Measurements from ENCODE around the gene YIPF2. TPM values are rescaled to one million over a fixed set of nuclear protein-coding genes. Genes with fewer than 3 reads are reported as not detected.
A peak's percentile ranks its signal among the peaks of the same experiment; 100 is the strongest.

Gene YIPF2
- total RNA-seq, 2 donors from 2014 or later: 57.8 to 64.8 TPM

DNA sequence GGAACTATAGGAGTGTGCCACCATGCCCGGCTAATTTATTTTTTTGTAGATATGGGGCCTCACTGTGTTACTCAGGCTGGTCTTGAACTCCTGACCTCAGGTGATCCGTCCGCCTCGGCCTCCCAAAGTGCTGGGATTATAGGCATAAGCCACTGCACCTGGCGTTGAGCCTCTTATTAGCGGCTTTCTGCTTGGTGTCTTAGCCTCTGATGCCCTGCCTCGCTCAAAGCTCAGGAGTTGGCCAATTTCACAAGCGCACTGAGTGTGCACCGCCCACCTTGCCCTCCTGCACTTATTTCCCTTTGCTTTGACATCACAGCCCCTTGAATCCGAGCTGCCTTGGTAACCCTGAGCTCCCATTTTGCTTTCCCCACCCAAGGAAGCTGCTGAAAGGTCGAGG, 10.1 kb downstream of the YIPF2 start:
- ATAC-seq (no peak), DNase-seq (no peak)
- intact Hi-C loops (cut with DNase I, micrococcal nuclease): no loop called here

DNA sequence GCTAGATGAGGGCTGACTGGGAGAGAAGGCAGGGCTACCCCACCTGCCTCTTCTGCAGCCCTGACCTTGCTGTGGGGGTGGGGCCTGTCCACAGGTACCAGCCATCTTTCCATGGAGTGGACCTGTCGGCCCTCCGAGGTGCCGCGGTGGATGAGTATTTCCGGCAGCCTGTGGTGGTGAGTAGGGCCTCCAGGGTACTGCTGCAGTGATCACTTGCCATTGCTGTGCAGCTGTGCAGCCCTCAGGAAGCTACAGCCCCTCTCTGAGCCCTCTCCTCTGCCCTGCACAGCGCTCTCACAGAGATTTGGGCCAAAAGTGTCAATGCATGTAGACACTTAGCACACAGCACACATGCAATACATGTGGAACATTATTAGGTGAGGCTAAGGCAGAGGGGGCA, 11.8 kb downstream of the YIPF2 start:
- ATAC-seq (no peak), DNase-seq (no peak)
- intact Hi-C loops (cut with DNase I, micrococcal nuclease): no loop called here

DNA sequence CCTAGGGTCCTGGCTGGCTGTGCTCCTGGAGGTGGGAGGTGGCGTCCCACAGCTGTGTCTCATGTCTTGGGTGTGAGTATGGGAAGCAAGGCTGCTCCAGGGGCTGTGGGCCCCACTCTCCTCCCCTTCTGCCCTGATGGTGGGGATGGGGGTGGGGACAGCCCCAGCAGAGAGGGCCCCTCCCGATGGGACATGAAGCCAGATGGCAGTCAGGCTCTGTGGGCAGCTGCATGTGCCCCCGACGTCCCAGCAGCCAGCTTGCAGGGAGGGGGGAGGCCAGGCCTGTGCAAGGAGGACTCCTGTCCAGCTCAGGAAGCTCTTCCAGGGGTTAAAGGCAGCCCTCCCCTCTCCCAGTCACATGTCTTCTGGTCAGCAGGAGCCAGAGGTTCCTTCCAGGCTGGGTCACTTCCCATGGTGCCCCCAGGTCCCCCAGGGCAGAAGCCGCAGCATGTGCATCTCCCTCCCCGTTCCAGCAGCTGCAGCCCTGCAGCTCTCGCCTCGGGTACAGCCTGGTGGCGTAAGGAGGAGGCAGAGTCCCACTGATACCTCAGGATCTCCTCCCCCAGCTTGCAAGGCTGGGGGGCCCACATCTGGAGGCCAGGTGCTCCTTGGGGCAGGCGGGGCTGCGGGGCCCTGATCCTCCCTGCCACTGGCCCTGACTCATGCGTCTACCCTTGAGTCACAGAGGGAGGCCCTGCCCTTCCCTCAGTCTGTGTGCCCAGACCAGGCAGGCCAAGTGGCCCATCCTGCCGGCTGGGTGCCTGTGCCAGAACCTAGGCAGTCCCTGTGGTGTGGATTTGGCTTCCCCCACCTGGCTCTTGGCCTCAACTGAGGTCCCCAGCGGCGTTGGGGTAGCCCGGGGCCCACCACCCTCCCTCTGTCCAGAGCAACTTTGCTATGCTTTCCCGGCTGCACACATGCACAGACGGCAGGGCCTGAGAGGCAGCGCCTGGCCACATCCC, 13.0 kb downstream of the YIPF2 start:
- no peak for ATAC-seq
- DNase-seq: no peak
- intact Hi-C loops (cut with DNase I, micrococcal nuclease): no loop called here

DNA sequence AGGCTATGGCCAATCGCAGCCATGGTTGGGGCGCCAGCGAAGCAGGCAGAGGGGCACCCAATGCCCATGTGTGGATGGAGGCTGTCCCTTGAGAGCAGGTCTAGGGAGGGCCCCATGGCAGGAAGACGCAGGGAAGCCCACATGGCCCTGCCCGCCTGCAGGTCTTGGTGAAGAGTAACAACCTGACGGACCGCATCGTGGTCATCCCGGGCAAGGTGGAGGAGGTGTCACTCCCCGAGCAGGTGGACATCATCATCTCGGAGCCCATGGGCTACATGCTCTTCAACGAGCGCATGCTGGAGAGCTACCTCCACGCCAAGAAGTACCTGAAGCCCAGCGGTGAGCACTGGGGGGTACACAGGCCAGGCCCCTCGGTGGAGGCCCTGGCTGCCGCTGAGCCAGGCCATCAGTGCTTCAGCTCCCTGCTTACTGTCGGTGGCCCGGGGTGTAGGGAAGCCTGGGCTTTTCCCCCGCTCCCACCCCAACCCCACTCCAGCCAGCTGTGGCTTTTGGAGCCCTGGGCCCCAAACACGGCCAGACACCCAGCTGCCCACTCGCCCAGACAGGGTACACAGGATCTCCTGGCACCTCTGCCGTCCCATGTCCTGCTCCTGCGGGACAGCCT, 14.6 kb downstream of the YIPF2 start:
- intact Hi-C loops (cut with DNase I, micrococcal nuclease): no loop called here
- DNase-seq (no peak), ATAC-seq (no peak)

DNA sequence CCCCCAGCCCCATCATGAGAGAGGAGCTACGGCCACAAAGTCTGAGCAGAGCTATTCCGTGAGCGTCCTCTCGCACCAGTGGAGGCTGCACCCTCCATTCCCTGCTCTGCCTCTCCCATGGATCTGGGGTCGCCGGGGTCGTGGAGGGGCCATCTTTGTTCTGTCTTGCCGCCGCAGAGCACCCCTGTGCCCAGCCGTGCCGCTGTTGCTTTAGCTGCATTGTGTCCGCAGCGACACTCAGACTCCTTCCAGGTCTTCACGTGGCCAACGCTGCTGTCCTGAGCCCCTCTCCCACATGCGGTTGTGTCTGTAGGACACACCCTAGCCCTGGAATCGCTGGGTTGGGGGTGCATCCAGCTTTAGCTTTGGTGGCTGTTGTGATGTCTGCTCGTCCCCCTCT, 15.8 kb downstream of the YIPF2 start:
- ATAC-seq: no peak
- no peak for DNase-seq
- intact Hi-C loops (cut with DNase I, micrococcal nuclease): no loop called here

DNA sequence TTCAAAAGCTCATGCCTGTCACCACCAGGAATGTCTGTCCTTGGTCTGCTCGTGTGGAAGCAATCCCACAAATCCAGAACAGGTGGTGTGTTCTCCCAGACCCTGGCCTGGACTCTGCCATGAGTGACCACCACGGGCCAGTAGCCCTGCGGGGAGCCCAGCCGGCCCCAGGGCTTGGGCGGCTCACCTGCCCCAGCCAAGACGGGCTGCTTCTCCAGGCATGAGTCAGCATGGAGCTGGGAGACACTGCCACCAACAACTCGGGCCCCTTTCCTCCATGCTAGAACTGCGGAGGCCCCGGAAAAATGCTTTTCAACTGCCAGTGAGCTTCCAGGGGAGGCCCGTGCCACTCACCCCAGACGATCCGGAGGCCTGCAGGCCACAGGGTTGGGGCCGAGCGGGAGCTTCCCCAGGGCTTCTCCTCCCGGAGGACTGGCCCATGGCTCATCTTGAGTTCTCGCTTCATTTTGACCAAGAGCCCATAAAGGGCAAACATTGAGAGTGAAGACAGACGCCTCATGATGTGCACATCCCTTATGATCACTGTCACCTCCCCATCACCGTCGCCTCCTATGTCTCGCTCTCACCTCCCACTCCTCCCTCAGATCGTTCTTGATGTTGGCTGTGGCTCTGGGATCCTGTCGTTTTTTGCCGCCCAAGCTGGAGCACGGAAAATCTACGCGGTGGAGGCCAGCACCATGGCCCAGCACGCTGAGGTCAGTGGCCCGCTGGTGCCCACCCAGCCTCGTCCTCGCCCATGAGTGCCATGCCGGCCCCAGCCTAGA, 16.7 kb downstream of the YIPF2 start:
- ATAC-seq: no peak
- intact Hi-C loops (cut with DNase I, micrococcal nuclease): no loop called here
- DNase-seq: no peak

DNA sequence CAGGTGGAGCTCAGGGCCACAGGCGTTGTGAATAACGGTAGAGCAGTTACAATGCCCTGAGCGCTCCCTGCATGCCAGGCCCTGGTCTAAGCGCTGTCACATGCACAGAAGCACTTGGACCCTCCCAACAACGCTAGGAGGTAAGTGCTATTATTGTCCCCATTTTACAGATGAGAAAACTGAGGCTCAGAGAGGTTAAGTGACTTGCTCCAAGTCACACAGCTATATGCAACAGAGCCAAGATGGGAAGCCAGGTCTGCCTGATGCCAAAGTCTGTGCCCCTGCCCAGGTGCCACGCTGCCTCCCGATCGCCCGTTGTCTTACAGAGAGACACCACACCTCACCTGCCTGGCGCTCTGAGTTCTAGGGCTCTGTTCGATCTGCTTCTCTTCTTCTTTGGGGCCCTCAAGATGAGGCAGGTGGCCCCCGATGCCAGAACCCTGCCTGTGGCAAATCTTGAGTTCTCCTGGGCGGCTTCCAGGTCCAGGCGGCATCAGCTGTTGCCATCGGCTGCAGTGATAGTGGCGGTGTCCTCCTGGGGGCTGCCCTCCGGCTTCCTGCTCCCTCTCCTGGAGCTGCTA, 20.0 kb downstream of the YIPF2 start:
- ATAC-seq (no peak), DNase-seq (no peak)
- intact Hi-C loops (cut with DNase I, micrococcal nuclease): no loop called here

DNA sequence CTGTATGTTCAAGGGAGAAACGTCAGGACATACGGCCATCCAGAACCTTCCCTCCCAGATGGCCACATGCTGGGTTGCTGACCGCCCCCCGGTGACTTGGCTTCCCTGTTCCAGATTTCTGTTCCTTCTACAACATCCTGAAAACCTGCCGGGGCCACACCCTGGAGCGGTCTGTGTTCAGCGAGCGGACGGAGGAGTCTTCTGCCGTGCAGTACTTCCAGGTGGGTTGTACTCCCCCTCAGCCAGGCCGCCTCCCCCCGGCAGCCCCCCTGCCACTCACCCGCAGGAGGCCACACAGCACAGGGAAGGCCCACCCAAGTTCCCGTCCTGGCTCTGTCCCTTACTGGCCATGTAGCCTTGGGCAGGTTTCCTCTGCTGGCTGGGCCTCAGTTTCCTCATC, 20.5 kb downstream of the YIPF2 start:
- DNase-seq: no peak

DNA sequence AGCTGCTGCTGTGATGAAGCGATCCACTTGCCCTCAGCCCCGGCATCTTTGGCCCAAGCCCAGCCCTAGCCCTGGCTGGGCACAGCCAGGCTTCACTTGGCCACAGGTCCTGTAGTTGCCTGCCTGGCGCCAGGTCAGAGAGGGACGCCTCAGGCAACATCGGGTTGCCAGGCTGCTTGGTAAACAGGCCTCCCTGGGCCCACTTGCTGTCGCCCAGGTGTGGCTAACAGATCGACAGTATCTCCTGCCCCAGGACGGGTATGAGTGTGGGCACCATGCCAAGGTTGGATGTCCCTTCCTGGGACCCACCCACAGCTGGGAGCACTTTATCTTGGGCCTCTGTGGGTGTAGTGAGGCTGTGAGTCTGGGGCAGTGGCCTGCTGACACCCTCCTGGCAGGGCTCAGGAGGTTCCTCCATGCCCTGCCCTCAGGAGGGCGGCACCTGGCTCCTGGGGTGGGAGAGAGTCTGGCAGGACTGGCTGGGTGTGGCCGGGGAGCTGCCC, 29.2 kb downstream of the YIPF2 start:
- ATAC-seq (peak; percentile 88), DNase-seq (peak; percentile 92 to 95)
- intact Hi-C loops (cut with DNase I, micrococcal nuclease): no loop called here

More for the DNA sequence above, 20.5 kb downstream of the YIPF2 start:
- intact Hi-C loops (cut with DNase I, micrococcal nuclease): no loop called here
- no peak for ATAC-seq

DNA sequence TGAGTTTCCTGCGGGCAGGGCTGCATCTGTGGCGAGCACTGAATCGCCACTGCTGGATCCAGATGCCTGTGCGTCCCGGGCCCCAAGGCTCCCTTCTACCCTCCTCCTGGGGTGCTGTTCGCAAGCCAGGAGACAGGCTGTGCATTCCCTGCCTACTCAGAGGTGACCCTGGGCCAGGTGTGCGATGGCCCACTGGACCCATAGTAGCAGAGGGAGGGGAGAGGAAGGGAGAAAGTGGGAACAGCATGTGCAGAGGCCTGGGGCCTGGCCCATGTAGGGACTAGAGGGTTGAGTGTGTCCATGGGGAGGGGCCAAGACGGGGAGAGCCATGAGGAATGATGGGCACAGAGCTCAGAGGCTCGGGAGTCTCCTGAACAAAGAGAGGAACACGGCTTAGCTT, 29.8 kb downstream of the YIPF2 start:
- intact Hi-C loops (cut with DNase I, micrococcal nuclease): no loop called here
- ATAC-seq (peak; percentile 4), DNase-seq (no peak)

DNA sequence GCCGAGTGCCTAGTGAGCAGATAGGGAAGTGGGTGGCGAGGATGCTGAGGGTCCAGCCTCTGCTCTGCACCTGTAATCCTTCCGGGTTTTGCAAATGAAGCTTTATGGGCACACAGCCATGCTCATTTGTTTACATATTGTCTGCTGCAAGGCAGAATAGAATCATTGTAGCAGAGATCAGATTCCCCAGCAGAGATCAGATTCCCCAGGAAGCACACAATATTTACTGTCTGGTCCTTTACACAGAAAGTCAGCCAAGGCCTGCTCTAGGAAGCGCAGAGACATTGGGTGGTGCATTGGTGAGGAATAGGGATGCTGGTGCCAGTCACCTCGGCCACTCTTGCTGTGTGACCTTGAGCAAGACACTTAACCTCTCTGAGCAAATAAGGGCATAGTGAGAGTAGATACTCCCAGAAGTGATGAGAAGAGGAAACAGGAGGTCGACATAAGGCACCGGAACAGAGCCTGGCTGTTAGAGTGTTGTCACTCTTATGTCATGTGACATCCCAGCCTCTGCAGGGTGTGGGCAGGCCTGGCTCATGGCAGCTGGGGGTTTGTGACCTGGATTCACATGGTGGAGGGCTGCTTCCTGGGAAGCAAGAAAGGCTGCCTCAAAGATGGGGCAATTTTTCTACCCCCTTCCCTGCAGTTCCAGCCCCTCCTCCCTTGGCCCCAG, 31.4 kb downstream of the YIPF2 start:
- ATAC-seq (peak; percentile 23), DNase-seq (peak in 1 of 2 donors; percentile 52)
- intact Hi-C loops (cut with DNase I, micrococcal nuclease): no loop called here

DNA sequence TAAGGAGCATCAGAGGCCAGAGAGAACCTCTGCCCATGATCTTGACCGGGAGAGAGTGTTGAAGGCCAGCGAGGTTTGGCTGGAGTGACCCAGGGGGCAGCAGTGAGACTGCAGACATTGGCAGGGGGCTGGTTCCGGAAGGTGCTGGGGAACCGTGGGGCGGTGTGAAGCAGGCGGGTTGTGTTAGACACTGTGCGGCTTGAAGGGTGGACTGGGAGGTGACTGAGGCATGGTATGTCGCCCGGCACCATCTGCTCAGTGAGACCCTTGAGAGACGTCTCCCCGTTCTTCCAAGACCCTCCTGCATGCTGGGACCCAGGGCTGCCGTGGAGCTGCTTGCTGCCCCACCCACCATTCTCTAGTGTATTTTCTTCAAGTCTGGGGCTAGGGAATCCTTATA, 32.5 kb downstream of the YIPF2 start:
- DNase-seq: no peak
- intact Hi-C loops (cut with DNase I, micrococcal nuclease): no loop called here
- ATAC-seq: no peak

DNA sequence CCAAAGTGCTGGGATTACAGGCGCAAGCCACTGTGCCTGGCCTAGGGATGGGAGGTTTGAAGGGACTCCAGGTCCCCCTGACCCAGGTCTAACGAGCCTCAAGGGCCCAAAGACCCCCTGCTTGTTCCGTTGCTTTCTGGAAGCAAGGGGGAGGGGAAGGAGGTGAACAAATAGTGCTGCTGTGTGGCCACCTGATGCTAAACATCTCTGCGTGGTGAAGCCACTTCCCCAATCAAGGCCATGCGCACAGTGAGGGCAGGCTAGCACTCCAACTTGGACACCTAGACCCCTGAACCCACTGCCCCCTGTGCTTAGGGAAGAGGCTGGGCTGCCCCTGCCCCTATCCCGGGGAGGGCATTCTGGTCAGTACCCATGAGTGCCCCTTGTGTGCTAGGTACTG, 33.1 kb downstream of the YIPF2 start:
- ATAC-seq (no peak), DNase-seq (no peak)
- intact Hi-C loops (cut with DNase I, micrococcal nuclease): no loop called here

DNA sequence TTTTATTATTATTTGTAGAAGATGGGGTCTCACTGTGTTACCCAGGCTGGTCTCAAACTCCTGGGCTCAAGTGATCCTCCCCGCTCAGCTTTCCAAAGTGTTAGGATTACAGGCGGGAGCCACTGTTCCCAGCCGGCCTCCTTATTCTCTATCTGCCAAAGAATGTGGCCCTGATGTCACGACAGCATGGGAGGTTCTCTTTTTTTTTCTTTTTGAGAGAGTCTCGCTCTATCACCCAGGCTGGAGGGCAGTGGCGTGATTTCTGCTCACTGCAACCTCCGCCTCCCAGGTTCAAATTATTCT, 33.6 kb downstream of the YIPF2 start:
- intact Hi-C loops (cut with DNase I, micrococcal nuclease): no loop called here
- no peak for ATAC-seq
- DNase-seq: no peak

DNA sequence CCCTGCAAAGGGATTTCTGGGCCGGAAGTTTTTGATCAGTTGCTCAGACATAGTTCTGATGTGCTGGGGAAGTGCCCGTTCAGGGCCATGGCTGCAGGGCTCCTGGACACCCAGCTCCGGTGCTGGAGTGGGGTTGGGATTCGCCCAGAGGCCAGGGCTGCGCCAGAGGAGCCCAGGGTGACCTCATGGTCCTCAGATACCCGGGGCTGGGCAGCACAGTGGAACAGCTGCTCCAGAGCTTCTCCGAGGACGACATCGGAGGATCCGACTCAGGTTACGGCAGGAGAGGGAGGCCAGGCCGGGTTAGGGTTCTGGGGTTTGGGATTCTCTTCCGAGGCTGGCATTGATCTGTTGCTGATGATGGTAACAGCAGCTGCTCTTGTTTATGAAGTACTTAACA, 36.2 kb downstream of the YIPF2 start:
- intact Hi-C loops (cut with DNase I, micrococcal nuclease): no loop called here
- ATAC-seq (peak; percentile 14), DNase-seq (no peak)

DNA sequence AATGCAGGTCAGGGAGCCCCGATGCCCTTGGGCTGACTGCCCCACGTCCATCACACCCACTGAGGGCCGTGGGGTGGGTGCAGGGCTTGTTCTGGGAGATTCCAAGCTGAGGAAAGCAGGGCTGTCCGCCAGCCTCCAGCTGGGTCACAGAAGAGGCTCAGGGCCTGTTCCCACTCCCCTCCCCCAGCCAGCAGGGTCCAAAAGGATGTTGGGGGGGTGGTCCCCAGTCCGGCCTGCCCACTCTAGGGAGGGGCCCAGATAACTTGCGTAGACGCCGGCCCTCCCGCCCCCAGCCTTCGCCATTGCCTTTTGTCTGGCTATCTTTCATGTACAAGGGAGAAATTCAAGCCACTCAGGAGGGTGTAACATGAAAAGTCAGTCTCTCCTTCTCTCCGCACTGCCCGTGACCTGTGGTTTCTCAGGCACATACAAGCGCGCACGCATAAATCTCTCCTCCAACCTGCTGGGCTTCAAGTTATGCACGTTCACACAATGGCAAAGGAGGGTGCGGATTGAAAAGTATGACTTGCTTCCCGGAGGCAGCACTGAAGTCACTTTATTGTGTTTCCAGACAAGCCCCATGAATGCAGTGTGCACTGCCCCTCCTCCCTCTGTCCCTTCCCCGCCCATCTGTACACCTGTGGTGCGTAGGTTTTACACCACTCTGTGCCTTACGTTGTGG, 36.9 kb downstream of the YIPF2 start:
- intact Hi-C loops (cut with DNase I, micrococcal nuclease): no loop called here
- peak; percentile 93 for ATAC-seq
- DNase-seq: peak; percentile 73 to 89

DNA sequence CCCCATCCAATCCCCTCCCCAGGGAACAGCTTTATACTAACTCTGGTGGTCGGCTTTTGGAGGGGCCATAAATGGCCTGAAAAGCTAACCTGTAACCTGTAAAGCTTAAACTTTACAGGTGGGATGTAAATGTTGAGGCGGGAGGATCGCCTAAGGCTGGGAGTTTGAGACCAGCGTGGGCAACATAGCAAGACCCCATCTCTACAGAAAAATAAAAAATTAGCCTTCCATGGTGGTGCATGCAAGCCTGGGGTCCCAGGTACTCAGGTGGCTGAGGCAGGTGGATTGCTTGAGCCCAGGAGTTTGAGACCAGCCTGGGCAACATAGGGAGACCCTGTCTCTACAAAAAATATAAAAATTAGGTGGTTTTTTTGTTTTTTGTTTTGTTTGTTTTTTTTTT, 38.6 kb downstream of the YIPF2 start:
- intact Hi-C loops (cut with DNase I, micrococcal nuclease): no loop called here
- DNase-seq (no peak), ATAC-seq (no peak)

DNA sequence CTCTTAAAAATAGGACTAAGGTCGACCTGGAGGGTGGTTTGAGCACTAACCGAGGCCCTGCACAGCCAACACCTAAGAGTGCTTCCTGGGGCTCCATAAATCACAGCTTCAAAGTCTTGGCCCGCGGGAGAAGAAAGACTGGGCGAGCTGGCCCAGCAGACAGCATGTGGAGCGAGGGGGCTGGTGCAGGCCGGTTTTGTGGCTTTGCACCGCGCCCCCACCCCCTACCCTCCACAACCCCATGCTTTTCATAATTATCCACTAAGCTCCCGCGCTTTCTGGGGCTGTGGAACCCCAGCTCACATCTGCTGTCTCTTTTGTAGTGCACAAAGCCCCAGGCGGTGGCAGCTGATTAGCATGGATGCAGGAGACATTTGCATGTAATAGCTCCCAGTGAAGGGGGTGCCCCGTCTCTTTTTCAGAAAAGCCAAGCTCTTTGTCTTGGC, 40.0 kb downstream of the YIPF2 start:
- ATAC-seq: no peak
- intact Hi-C loops (cut with DNase I, micrococcal nuclease): no loop called here
- no peak for DNase-seq
